ENCODE measurements around the gene BCL11A. TPM values are rescaled to one million over a fixed set of nuclear protein-coding genes. Genes with fewer than 3 reads are reported as not detected.

BCL11A gene
- total RNA-seq, 2 experiments from 2014 or later: not detected

DNA sequence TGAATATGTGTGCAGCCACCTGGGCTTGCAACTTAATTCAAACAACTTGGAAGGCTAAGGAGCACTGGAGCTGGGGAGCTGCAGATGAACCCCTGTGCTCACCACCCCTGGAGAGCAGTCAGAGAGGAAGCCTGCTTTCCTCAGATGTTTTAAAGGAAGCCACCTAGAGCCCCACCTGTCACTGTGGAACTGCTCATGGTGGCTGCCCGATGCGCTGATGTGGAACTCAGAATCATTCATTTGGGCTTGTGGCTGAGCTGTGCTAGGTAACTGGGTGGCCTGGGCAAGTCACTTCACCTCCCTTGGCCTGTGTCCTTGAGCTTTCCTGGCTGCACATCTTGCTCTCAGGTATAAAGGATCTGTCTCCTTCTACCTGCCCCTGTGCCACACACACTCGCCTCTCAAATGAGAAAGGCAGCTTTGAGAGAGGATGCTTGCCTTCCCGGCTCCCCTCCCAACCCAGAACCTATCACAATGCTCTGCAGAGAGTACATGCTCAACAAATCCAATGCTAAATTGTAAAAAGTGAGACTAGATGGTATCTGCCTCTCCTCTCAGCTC is 41.3 kb downstream of the BCL11A start:
- Mint-ChIP-seq H3K4me1 (peaks cover 4% of the 10 kb centered on the region), H3K9me3 (ENCODE audit: low read depth) (no peaks in the 10 kb centered on the region), H3K36me3 (no peaks in the 10 kb centered on the region), H3K27me3 (peaks cover 52% of the 10 kb centered on the region), H3K27ac (no peak overlapping the region), H3K4me3 (no peak overlapping the region)
- CTCF ChIA-PET: no interaction called here
- DNase-seq (no peak), ATAC-seq (no peak)

- H3K9me3 Mint-ChIP-seq (ENCODE audit: low read depth): no peaks in the 10 kb centered on the region
- ATAC-seq: no peak
- H3K4me1 Mint-ChIP-seq: peaks cover 2% of the 10 kb centered on the region
- no peak overlapping the region for H3K4me3 Mint-ChIP-seq
- DNase-seq: no peak
- H3K27ac Mint-ChIP-seq: no peak overlapping the region
- no peaks in the 10 kb centered on the region for H3K36me3 Mint-ChIP-seq
- CTCF ChIA-PET: no interaction called here
- peaks cover 49% of the 10 kb centered on the region for H3K27me3 Mint-ChIP-seq
Measured at GRCh38 chr2:60510713-60511112, 42.7 kb downstream of the BCL11A start.

DNA sequence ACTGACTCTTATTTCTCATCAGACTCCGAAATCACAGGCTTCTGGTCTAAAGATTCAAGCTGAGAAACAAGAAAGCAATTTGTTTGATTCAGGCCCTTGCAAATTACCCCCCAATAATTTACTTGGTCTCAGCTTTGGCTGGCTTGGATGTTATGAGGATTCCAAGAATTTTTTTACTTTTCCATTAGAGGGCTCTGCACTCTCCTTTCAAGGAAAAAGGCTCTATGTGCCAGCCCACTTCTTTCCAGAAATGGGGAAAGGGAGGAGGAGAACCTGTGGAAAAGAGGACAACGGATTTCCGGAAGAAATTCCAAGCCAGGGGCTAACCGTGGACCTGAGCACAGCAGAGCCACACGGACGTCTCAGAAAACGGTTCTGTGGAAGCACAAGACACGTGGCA is 44.4 kb downstream of the BCL11A start:
- CTCF ChIA-PET: no interaction called here
- Mint-ChIP-seq H3K4me3 (no peak overlapping the region), H3K4me1 (no peaks in the 10 kb centered on the region), H3K27me3 (peaks cover 51% of the 10 kb centered on the region), H3K27ac (no peak overlapping the region), H3K9me3 (ENCODE audit: low read depth) (no peaks in the 10 kb centered on the region), H3K36me3 (no peaks in the 10 kb centered on the region)
- no peak for DNase-seq
- no peak for ATAC-seq

DNA sequence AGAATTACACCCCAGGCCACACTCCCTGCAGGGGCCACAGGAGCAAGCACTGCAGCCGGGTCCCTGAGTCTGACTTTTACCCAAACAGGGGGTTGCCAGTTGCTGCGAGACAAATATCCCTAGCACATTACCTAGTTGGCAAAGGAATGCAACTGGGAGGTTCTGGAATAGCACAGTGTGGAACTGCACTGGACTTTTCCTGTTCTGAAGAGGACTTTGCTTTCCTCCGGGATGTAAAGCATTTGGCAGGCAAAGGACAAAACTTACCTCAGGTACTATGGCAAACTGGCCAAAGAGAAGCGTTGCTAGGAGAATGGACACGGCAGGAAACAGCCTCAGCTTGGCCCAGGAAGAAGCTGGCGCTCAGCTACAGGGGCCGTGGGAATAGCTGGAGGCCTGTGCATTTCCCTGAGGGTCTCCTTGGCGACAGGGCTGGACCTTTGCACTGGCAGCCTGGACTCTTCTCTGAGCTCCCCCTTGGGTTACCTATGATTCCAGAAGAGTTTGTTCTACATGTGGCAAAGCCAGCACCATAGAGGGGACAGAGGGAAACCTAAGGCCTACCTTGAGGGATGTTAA is 45.0 kb downstream of the BCL11A start:
- H3K27ac Mint-ChIP-seq: no peak overlapping the region
- CTCF ChIA-PET: interaction anchor here (1.1 kb wide), 1 partner anchor 42 kb away, joined by 4 read pairs; no protein-coding TSS in a partner anchor
- no peaks in the 10 kb centered on the region for H3K9me3 Mint-ChIP-seq (ENCODE audit: low read depth)
- H3K4me3 Mint-ChIP-seq: no peak overlapping the region
- no peaks in the 10 kb centered on the region for H3K4me1 Mint-ChIP-seq
- no peaks in the 10 kb centered on the region for H3K36me3 Mint-ChIP-seq
- ATAC-seq (no peak), DNase-seq (no peak)
- peaks cover 48% of the 10 kb centered on the region for H3K27me3 Mint-ChIP-seq

DNA sequence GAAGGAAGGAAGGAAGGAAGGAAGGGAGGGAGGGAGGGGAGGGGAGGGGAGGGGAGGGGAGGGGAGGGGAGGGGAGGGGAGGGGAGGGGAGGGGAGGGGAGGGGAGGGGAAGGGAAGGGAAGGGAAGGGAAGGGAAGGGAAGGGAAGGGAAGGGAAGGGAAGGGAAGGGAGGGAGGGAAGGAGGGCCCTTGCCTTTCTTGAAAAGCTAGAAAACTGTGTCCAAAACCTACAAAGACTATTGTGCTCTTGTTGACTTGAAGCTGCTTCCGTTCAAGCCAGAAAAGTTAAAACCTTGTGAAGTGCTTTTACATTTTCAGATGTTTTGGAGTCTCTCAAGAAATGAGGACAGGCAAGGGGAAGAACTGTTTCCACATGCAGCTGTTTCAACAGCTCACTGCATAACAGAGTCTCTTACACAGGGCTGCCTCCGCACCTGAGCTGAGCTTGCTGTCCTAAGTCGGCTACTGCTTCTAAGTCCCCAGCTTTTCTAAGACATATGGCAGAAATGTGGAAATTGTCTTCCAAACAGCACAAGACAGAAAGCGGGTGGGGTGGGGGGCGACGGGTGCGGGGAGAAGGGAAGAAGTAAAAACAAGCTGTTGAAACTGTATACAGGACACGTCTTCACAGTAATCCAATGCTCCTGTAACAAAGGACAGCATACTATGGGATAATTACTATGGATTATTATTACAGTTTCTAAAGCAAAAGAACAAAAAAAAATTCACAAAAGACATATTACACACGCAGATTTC is 46.1 kb downstream of the BCL11A start:
- DNase-seq (no peak), ATAC-seq (no peak)
- H3K27ac Mint-ChIP-seq: no peak overlapping the region
- no peak overlapping the region for H3K4me3 Mint-ChIP-seq
- no peaks in the 10 kb centered on the region for H3K36me3 Mint-ChIP-seq
- no peaks in the 10 kb centered on the region for H3K9me3 Mint-ChIP-seq (ENCODE audit: low read depth)
- CTCF ChIA-PET: interaction anchor here (1.1 kb wide), 2 partner anchors 13 to 43 kb away, joined by 3 to 4 read pairs; no protein-coding TSS in a partner anchor
- no peaks in the 10 kb centered on the region for H3K4me1 Mint-ChIP-seq
- H3K27me3 Mint-ChIP-seq: peaks cover 44% of the 10 kb centered on the region

DNA sequence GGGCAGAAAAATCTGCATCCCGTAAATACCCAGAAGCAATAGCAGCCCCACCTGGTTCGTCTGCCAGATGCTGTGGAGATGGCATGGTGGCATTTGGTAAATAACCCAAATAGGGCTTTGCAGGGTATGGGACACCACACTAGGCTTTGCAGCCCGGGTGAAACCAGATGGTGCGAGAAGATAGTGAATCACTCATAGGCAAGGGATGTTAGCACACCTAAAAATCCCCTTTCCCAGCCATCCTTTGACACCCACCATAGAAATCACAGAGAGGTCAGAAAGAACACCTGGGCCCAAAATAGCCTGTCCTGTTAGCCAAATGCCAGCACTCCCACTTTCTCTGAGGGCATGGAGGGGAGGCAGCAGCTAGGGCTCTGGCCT is 47.6 kb downstream of the BCL11A start:
- H3K27me3 Mint-ChIP-seq: peaks cover 41% of the 10 kb centered on the region
- H3K36me3 Mint-ChIP-seq: no peaks in the 10 kb centered on the region
- no peaks in the 10 kb centered on the region for H3K9me3 Mint-ChIP-seq (ENCODE audit: low read depth)
- ATAC-seq: no peak
- H3K4me1 Mint-ChIP-seq: no peaks in the 10 kb centered on the region
- CTCF ChIA-PET: no interaction called here
- DNase-seq: no peak
- no peak overlapping the region for H3K4me3 Mint-ChIP-seq
- H3K27ac Mint-ChIP-seq: no peak overlapping the region

DNA sequence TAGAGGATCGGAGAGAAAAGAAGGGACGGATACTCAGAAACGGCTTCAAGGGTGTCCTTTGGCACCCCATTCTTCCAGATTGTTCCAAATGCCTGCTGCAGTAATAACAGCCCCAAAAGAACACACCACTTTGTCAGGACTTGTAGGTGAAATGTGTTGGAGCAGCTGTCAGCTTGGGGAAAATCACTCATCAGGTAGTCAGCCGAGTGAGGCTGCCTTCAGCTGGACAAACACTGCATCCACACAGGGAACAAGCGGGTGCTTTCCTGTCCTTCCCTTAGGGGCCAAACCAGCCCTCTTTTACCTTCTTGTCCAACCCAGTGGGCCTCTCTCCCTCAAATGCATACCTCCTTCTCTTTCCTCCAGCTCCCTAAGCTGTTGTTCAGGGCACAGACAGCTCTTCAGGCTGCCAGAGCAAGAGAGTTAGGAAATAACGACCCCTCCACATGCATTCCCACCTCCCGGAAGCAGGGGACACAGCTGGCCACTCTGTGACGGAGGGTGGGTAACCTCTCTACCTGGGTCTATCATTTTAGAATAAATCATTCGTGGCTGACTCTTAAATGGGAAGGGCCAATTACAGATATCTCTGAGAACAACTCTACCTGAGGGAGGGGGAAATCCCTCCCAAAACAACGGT is 48.1 kb downstream of the BCL11A start:
- CTCF ChIA-PET: no interaction called here
- DNase-seq (no peak), ATAC-seq (no peak)
- no peaks in the 10 kb centered on the region for H3K9me3 Mint-ChIP-seq (ENCODE audit: low read depth)
- no peak overlapping the region for H3K27ac Mint-ChIP-seq
- no peaks in the 10 kb centered on the region for H3K36me3 Mint-ChIP-seq
- no peak overlapping the region for H3K4me3 Mint-ChIP-seq
- no peaks in the 10 kb centered on the region for H3K4me1 Mint-ChIP-seq
- H3K27me3 Mint-ChIP-seq: peaks cover 40% of the 10 kb centered on the region

DNA sequence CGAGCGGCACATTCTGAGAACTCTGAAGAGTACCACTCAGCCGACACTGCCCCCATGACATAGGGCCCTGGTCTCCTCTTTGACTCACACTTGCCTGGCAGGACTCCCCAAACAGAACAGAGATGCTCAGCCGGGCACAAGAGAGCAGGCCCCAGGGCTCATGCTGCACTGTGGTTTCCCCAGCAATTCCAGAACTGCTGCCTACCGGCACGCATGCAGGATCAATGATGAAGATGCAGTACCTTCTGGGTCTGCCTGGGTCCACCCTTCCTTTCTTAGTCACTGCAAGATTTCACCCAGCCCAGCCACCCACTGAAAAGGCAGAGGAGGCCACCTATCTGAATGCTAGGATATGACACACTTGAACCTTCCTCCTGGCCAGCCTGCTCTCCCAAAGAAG is 49.4 kb downstream of the BCL11A start:
- Mint-ChIP-seq H3K27me3 (peaks cover 32% of the 10 kb centered on the region), H3K36me3 (no peaks in the 10 kb centered on the region), H3K9me3 (ENCODE audit: low read depth) (no peaks in the 10 kb centered on the region), H3K4me3 (no peak overlapping the region), H3K4me1 (peaks cover 4% of the 10 kb centered on the region), H3K27ac (no peak overlapping the region)
- DNase-seq: no peak
- ATAC-seq: no peak
- CTCF ChIA-PET: no interaction called here

DNA sequence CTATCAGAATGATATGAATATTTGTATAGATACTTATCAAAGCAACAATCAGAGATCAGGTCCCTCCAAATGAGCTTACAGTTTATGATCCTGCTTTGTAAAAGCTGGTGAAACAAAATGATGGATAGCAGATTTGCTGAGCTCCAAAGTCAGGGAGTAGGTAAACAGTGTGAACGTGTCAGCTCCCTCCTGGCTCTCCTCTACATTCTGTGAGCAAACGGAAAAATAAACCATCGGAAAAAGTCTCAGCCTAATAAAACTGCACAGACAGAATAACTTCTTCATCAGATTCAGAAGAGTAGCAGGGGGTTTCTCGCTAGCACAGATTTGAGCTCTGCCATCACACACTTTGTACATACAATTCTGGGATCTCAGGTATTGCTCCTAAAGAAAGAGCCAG is 51.3 kb downstream of the BCL11A start:
- Mint-ChIP-seq H3K27me3 (peaks cover 26% of the 10 kb centered on the region), H3K36me3 (no peaks in the 10 kb centered on the region), H3K4me1 (peaks cover 16% of the 10 kb centered on the region), H3K9me3 (ENCODE audit: low read depth) (no peaks in the 10 kb centered on the region), H3K4me3 (no peak overlapping the region), H3K27ac (no peak overlapping the region)
- CTCF ChIA-PET: no interaction called here
- DNase-seq (no peak), ATAC-seq (no peak)

DNA sequence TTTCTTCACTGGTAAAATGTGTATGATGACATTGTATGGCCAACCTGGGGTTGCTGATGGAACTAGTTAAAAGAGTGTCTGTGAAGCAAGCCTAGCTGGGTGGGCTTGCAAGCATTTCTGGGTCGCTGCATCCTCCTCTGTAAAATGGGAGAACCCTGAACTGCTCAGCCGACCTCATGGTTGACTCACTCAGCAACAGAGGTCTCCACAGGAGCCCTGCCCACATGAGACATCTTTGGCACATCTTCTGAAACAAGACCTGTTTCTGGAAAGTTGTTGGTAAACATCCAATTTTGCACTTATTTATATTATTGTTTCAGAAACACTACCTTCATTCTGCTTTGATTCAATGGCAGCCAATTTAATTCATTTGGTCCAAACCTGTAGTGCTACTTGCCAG is 52.6 kb downstream of the BCL11A start:
- H3K4me1 Mint-ChIP-seq: peaks cover 16% of the 10 kb centered on the region
- no peak for DNase-seq
- no peak for ATAC-seq
- CTCF ChIA-PET: no interaction called here
- H3K27me3 Mint-ChIP-seq: peaks cover 22% of the 10 kb centered on the region
- no peaks in the 10 kb centered on the region for H3K9me3 Mint-ChIP-seq (ENCODE audit: low read depth)
- no peaks in the 10 kb centered on the region for H3K36me3 Mint-ChIP-seq
- no peak overlapping the region for H3K27ac Mint-ChIP-seq
- no peak overlapping the region for H3K4me3 Mint-ChIP-seq

DNA sequence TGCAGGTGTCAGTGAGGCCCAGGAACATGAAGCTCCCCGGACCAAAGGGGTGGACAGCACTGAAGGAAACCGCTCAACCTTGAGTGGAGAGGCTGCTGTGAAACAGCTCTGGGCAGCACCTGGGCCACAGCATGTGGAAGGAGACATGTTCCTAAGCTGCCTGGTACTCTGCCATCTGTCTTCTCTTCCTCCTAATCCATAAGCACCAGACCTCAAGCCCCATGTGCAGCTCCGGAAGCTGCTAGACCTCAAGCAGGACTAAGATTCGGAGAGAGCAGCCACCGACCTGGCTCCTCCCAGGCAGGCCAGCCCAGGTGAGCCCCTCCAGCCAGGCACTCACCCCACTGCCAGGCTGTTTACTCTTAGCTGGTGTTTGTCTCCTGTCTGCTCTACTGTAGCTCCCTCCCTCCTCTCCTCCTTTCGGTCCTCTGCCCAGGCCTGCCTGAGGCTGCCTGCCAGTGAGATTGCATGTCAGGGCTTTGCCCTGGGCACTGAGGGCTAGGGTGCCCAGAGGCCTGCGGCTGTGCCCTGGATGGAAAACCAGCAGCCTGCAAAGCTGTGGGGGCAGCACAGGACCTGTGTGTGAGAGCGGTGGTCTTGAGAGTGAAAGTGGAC is 53.7 kb downstream of the BCL11A start:
- CTCF ChIA-PET: interaction anchor here (1.0 kb wide), 1 partner anchor 51 kb away, joined by 3 read pairs; no protein-coding TSS in a partner anchor
- H3K27ac Mint-ChIP-seq: no peak overlapping the region
- peaks cover 17% of the 10 kb centered on the region for H3K27me3 Mint-ChIP-seq
- H3K9me3 Mint-ChIP-seq (ENCODE audit: low read depth): no peaks in the 10 kb centered on the region
- no peaks in the 10 kb centered on the region for H3K36me3 Mint-ChIP-seq
- ATAC-seq (no peak), DNase-seq (no peak)
- no peak overlapping the region for H3K4me3 Mint-ChIP-seq
- H3K4me1 Mint-ChIP-seq: peaks cover 16% of the 10 kb centered on the region

DNA sequence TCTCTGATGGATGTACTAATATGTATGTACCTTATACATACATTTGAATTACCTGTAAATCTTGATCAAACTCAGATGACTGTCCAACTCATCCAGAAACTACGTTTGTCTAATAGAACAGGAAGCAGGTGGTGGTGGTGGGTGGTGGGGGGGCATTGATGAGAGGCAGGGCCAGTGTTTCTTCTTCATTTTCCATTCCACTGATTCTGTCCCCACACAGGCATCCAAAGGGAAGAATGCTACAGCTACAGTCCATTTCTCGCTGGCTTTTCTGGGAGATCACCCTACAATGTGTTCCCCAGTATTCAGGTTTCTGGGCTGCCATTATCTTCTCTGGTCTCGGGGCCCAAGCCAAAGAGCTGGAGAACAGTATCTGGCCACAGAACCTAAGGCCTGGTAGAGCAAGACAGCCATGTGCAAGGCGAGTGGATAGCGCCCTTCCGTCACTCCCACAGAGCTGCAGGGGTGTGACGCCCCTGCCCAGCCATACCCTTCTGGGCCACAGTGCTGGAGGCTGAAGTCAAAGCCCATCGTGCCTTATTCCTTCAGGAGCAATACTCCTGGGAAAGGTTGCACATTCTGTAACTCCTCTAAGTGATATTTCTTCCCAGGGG is 54.5 kb downstream of the BCL11A start:
- Mint-ChIP-seq H3K9me3 (ENCODE audit: low read depth) (no peaks in the 10 kb centered on the region), H3K27ac (no peak overlapping the region), H3K27me3 (peaks cover 15% of the 10 kb centered on the region), H3K4me1 (peaks cover 16% of the 10 kb centered on the region), H3K4me3 (no peak overlapping the region), H3K36me3 (no peaks in the 10 kb centered on the region)
- DNase-seq (no peak), ATAC-seq (no peak)
- CTCF ChIA-PET: interaction anchor here (1.0 kb wide), 1 partner anchor 51 kb away, joined by 3 read pairs; no protein-coding TSS in a partner anchor

DNA sequence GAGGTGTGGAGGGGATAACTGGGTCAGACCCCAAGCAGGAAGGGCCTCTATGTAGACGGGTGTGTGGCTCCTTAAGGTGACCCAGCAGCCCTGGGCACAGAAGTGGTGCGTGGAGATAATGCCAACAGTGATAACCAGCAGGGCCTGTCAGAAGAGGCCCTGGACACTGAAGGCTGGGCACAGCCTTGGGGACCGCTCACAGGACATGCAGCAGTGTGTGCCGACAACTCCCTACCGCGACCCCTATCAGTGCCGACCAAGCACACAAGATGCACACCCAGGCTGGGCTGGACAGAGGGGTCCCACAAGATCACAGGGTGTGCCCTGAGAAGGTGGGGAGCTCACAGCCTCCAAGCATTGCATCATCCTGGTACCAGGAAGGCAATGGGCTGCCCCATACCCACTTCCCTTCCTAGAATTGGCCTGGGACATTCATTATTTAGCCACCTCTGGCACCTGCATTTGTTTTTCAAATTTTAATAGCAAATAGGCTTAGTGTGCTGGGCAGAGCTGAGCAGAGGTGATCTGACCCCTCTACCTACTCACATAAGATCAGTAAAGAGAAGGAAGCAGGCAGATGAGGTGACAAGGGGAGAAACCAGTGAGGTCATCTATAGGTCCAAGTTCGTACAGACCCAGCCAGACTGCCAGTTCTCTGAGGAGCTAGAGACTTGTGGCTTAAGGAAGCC is 55.2 kb downstream of the BCL11A start:
- no peak for ATAC-seq
- no peaks in the 10 kb centered on the region for H3K9me3 Mint-ChIP-seq (ENCODE audit: low read depth)
- H3K4me1 Mint-ChIP-seq: peaks cover 16% of the 10 kb centered on the region
- no peak overlapping the region for H3K4me3 Mint-ChIP-seq
- peak overlapping the region; percentile 50 for H3K27ac Mint-ChIP-seq
- H3K27me3 Mint-ChIP-seq: peaks cover 14% of the 10 kb centered on the region
- CTCF ChIA-PET: interaction anchor here (1.0 kb wide), 1 partner anchor 52 kb away, joined by 3 read pairs; no protein-coding TSS in a partner anchor
- no peak for DNase-seq
- H3K36me3 Mint-ChIP-seq: no peaks in the 10 kb centered on the region

Data from activated CD8-positive, alpha-beta memory T cell treated with anti-CD3 and anti-CD28 coated beads, Interleukin-2, amount 10 ng/mL, durations not matched to agents 7 days and 5 days (primary cell).